ENCODE measurements around the gene NAXD. TPM values are rescaled to one million over a fixed set of nuclear protein-coding genes. Genes with fewer than 3 reads are reported as not detected.

NAXD gene
- total and polyA plus RNA-seq, 8 donors, result 17.4 to 56.4 (median 20.8) TPM

DNA sequence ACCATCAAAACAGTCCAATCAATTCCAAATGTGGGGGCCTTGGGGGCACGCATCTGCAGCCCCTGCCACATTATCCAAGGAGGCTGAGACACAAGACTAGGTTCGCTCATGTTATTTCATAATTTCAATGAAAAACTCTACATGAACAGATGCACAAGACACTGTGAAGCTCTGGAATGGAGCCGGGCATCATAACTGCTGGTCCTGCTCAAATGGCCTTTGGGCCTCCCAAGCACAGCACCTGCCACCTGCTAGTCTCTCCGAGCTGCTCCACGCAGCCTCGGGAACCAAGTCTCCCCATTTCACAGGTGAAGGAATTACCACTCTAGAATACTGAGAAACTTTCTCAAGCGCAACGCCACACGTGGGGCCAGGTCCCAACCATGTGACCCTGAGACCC is 73.7 kb downstream of the NAXD start:
- Histone ChIP-seq H3K4me1 (peaks cover 0 to 4% (median 0%) of the 10 kb centered on the region in 3 donors), H3K27ac (no peak overlapping the region), H3K4me3 (no peak overlapping the region), H3K9me3 (no peaks in the 10 kb centered on the region), H3K36me3 (peaks cover 0 to 12% (median 0%) of the 10 kb centered on the region in 3 donors), H3K27me3 (no peaks in the 10 kb centered on the region)
- 87 to 90% methylated on average over 9 of the region's 9 CpGs for WGBS, 2 donors
- TF ChIP-seq, protein P1, sequence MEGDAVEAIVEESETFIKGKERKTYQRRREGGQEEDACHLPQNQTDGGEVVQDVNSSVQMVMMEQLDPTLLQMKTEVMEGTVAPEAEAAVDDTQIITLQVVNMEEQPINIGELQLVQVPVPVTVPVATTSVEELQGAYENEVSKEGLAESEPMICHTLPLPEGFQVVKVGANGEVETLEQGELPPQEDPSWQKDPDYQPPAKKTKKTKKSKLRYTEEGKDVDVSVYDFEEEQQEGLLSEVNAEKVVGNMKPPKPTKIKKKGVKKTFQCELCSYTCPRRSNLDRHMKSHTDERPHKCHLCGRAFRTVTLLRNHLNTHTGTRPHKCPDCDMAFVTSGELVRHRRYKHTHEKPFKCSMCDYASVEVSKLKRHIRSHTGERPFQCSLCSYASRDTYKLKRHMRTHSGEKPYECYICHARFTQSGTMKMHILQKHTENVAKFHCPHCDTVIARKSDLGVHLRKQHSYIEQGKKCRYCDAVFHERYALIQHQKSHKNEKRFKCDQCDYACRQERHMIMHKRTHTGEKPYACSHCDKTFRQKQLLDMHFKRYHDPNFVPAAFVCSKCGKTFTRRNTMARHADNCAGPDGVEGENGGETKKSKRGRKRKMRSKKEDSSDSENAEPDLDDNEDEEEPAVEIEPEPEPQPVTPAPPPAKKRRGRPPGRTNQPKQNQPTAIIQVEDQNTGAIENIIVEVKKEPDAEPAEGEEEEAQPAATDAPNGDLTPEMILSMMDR (IDR thresholded peaks at IDR 0.05), result no peak
- FAIRE-seq (no peak), DNase-seq (peak in 1 of 6 donors; percentile 2), ATAC-seq (no peak)
- intact Hi-C loops (cut with DNase I), result no loop called here

Other genes with a start within 250 kb of the NAXD start
- 10 to 100 TPM in 5 of 6 donors, 1 to 10 TPM in 1; 9.3 to 23.1 (median 14.2) TPM for gene RAB20, start 53.8 kb upstream of the NAXD start, total RNA-seq
- 10 to 100 TPM; 10.9 to 23.6 TPM for gene RAB20, start 53.8 kb upstream of the NAXD start, polyA plus RNA-seq
- gene CARS2, start 90.6 kb downstream of the NAXD start, total RNA-seq, result 10 to 100 TPM; 18.2 to 38.8 (median 22.6) TPM
- gene CARS2, start 90.6 kb downstream of the NAXD start, polyA plus RNA-seq, result 10 to 100 TPM; 92.3 to 98.7 TPM
- 1 to 10 TPM; 4.0 to 7.7 (median 6.0) TPM for gene ING1, start 98.2 kb downstream of the NAXD start, total RNA-seq
- gene ING1, start 98.2 kb downstream of the NAXD start, polyA plus RNA-seq, result 1 to 10 TPM; 4.6 to 5.3 TPM